H1 (cell line): ENCODE results near the gene SAMMSON. TPM values are rescaled to one million over a fixed set of nuclear protein-coding genes. Genes with fewer than 3 reads are reported as not detected.

Experiments
- CTCF ChIA-PET: fragments of 300-600 bp; sonication (Branson Sonifier 250); formaldehyde crosslinking; loops from one replicate; lab custom pipeline; 2021; ENCODE audit not compliant: partially characterized antibody; lab: Charles Lee
- POLR2A ChIA-PET: fragments of 300-600 bp; sonication (Branson Sonifier 250); formaldehyde crosslinking; loops from one replicate; lab custom pipeline; 2021; ENCODE audit warnings: inconsistent platforms; ENCODE audit not compliant: partially characterized antibody; lab: Charles Lee
- DNase-seq, 2 experiments: peaks; one replicate each; pipeline versions ENCODE4 v3.0.0 to v3.0.0-alpha.2; 2010 to 2022; ENCODE audit warnings: low spot score in 2 of 2, low read depth in 1 of 2, mixed read lengths in 1 of 2
- FAIRE-seq: peaks from 2 replicates; lab custom pipeline; 2011; peaks lifted over from hg19 to GRCh38; lab: Jason Lieb, UNC
- H2AFZ ChIP-seq: 2 replicates; pipeline ENCODE4 v1.8.1; 2012; ENCODE audit warnings: low read length, inconsistent platforms
- H2AK5ac ChIP-seq: 2 replicates; pipeline ENCODE4 v1.6.1; 2013; ENCODE audit warnings: low read depth, low read length
- H2BK120ac ChIP-seq: replicated peaks from 2 replicates; pipeline ENCODE3; 2013; ENCODE audit warnings: low read depth, low read length, inconsistent platforms
- H2BK12ac ChIP-seq: 2 replicates; pipeline ENCODE4 v1.6.1; 2013; ENCODE audit warnings: low read depth, low read length
- H2BK15ac ChIP-seq: 2 replicates; pipeline ENCODE4 v1.6.1; 2013; ENCODE audit warnings: low read length
- H2BK20ac ChIP-seq: 2 replicates; pipeline ENCODE4 v1.6.1; 2013; ENCODE audit warnings: low read length
- H2BK5ac ChIP-seq: 2 replicates; pipeline ENCODE4 v1.6.1; 2013; ENCODE audit warnings: low read depth, low read length
- H3K14ac ChIP-seq: 2 replicates; pipeline ENCODE4 v1.6.1; 2013; ENCODE audit warnings: inconsistent platforms; ENCODE audit not compliant: insufficient read length
- H3K18ac ChIP-seq: 2 replicates; pipeline ENCODE4 v1.6.1; 2013; ENCODE audit warnings: low read length; ENCODE audit errors: extremely low read depth
- H3K23ac ChIP-seq: 2 replicates; pipeline ENCODE4 v1.6.1; 2013; ENCODE audit warnings: inconsistent platforms; ENCODE audit not compliant: insufficient read length
- H3K23me2 ChIP-seq: 2 replicates; pipeline ENCODE4 v1.6.1; 2013; ENCODE audit warnings: low read depth, low read length
- H3K27ac ChIP-seq: 2 replicates; pipeline ENCODE4 v1.6.1; 2011; ENCODE audit warnings: low read depth, low read length, inconsistent platforms
- H3K27me3 ChIP-seq, 4 experiments: replicated peaks in 1 of 4; 1 replicate in 1 of 4; 2 replicates in 3 of 4; pipeline versions ENCODE4 v1.6.1 to v1.8.1; 2011 to 2013; ENCODE audit warnings: low read length in 3 of 4, mild to moderate bottlenecking in 3 of 4, inconsistent platforms in 2 of 4, mixed read lengths in 2 of 4, moderate library complexity in 1 of 4; ENCODE audit not compliant: control insufficient read depth in 3 of 4, insufficient read depth in 3 of 4; ENCODE audit errors: extremely low read depth in 1 of 4
- H3K36me3 ChIP-seq, 4 experiments: 2 replicates each; pipeline versions ENCODE4 v1.6.1 to v1.8.1; 2011 to 2013; ENCODE audit warnings: mild to moderate bottlenecking in 4 of 4, low read length in 3 of 4, moderate library complexity in 2 of 4, control low read depth in 1 of 4, inconsistent platforms in 1 of 4; ENCODE audit not compliant: insufficient read depth in 4 of 4, control insufficient read depth in 2 of 4
- H3K4ac ChIP-seq: replicated peaks from 2 replicates; pipeline ENCODE3; 2013; ENCODE audit warnings: low read length, low read depth, mixed read lengths, inconsistent platforms; ENCODE audit not compliant: insufficient read length
- H3K4me1 ChIP-seq, 4 experiments: replicated peaks in 1 of 4; 1 replicate in 1 of 4; 2 replicates in 3 of 4; pipeline versions ENCODE4 v1.6.1 to v1.8.1; 2011 to 2013; ENCODE audit warnings: low read length in 3 of 4, inconsistent platforms in 2 of 4, mixed read lengths in 1 of 4; ENCODE audit not compliant: insufficient read depth in 4 of 4, control insufficient read depth in 3 of 4
- H3K4me2 ChIP-seq, 2 experiments: 2 replicates each; pipeline versions ENCODE4 v1.6.1 to v1.8.1; 2011 to 2013; ENCODE audit warnings: low read depth in 2 of 2, low read length in 2 of 2, control low read depth in 1 of 2, inconsistent platforms in 1 of 2, mild to moderate bottlenecking in 1 of 2; ENCODE audit not compliant: insufficient read depth in 1 of 2
- H3K4me3 ChIP-seq, 4 experiments: fragments of 200-600, 300-600 bp in 1 of 4; sonication (generic), shearing (Covaris generic), sonication (Bioruptor Twin) in 1 of 4; 2 replicates each; pipeline versions ENCODE4 v1.5.1 to v1.8.1; 2011 to 2016; ENCODE audit warnings: low read length in 4 of 4, low read depth in 3 of 4, control low read depth in 2 of 4, inconsistent platforms in 2 of 4, mild to moderate bottlenecking in 2 of 4, mixed read lengths in 1 of 4, moderate library complexity in 1 of 4; ENCODE audit not compliant: insufficient read depth in 2 of 4; ENCODE audit errors: extremely low read depth in 1 of 4
- H3K56ac ChIP-seq: replicated peaks from 2 replicates; pipeline ENCODE3; 2013; ENCODE audit warnings: low read depth, mild to moderate bottlenecking, mixed read lengths, low read length, inconsistent platforms; ENCODE audit not compliant: insufficient read length
- H3K79me1 ChIP-seq: 2 replicates; pipeline ENCODE4 v1.6.1; 2013; ENCODE audit warnings: low read depth, low read length, control low read depth
- H3K79me2 ChIP-seq, 2 experiments: 2 replicates each; pipeline versions ENCODE4 v1.6.1 to v1.8.1; 2012 to 2013; ENCODE audit warnings: low read length in 2 of 2, mild to moderate bottlenecking in 2 of 2, inconsistent platforms in 1 of 2; ENCODE audit not compliant: insufficient read depth in 2 of 2, control insufficient read depth in 1 of 2
- H3K9ac ChIP-seq, 4 experiments: replicated peaks in 1 of 4; 1 replicate in 1 of 4; 2 replicates in 3 of 4; pipeline versions ENCODE4 v1.6.1 to v1.8.1; 2011 to 2013; ENCODE audit warnings: low read depth in 3 of 4, low read length in 3 of 4, control low read depth in 2 of 4, mild to moderate bottlenecking in 2 of 4, moderate library complexity in 2 of 4, inconsistent platforms in 1 of 4; ENCODE audit errors: extremely low read depth in 1 of 4
- H3K9me3 ChIP-seq, 2 experiments: 2 replicates each; pipeline versions ENCODE4 v1.6.1 to v1.8.1; 2012 to 2013; ENCODE audit warnings: mild to moderate bottlenecking in 2 of 2, moderate library complexity in 2 of 2, control low read depth in 1 of 2, inconsistent platforms in 1 of 2, low read depth in 1 of 2, low read length in 1 of 2, mixed read lengths in 1 of 2; ENCODE audit not compliant: insufficient read depth in 2 of 2
- H4K20me1 ChIP-seq, 2 experiments: replicated peaks in 1 of 2; 2 replicates each; pipeline versions ENCODE3 to v1.8.1; 2011 to 2013; ENCODE audit warnings: inconsistent platforms in 2 of 2, low read length in 2 of 2, mild to moderate bottlenecking in 1 of 2; ENCODE audit not compliant: insufficient read depth in 2 of 2, control insufficient read depth in 1 of 2
- H4K5ac ChIP-seq: 2 replicates; pipeline ENCODE4 v1.6.1; 2013; ENCODE audit warnings: low read length, low read depth, mixed read lengths, inconsistent platforms; ENCODE audit not compliant: insufficient read length
- H4K8ac ChIP-seq: 2 replicates; pipeline ENCODE4 v1.8.0; 2013; ENCODE audit warnings: mild to moderate bottlenecking, moderate library complexity, low read length, inconsistent platforms; ENCODE audit not compliant: insufficient read depth; ENCODE audit errors: extremely low read depth
- H4K91ac ChIP-seq: replicated peaks from 2 replicates; pipeline ENCODE3; 2013; ENCODE audit warnings: low read length, mixed read lengths, inconsistent platforms; ENCODE audit not compliant: insufficient read length
- BACH1 ChIP-seq: IDR thresholded peaks from 2 replicates; pipeline ENCODE4 v1.6.1; 2012; ENCODE audit warnings: low read length, improper control_type of control experiment
- CEBPB ChIP-seq: IDR thresholded peaks from 2 replicates; pipeline ENCODE4 v1.6.1; 2012; ENCODE audit warnings: low read depth, low read length
- JUN ChIP-seq: IDR thresholded peaks from 2 replicates; pipeline ENCODE4 v1.6.1; 2011; ENCODE audit warnings: low read depth, mild to moderate bottlenecking, improper control_type of control experiment, low read length
- MAFK ChIP-seq: IDR thresholded peaks from 2 replicates; pipeline ENCODE4 v1.6.1; 2012; ENCODE audit warnings: low read depth, mild to moderate bottlenecking, improper control_type of control experiment, low read length
- NRF1 ChIP-seq: IDR thresholded peaks from 2 replicates; pipeline ENCODE4 v1.6.1; 2011; ENCODE audit warnings: mild to moderate bottlenecking, low read depth, low read length, improper control_type of control experiment
- PHF8 ChIP-seq: fragments of 200-600 bp; sonication (generic); conservative IDR thresholded peaks from 2 replicates; pipeline ENCODE4 v1.7.1; 2012; ENCODE audit warnings: low read depth, mild to moderate bottlenecking, inconsistent platforms, low read length, moderate library complexity
- SAP30 ChIP-seq: fragments of 300-600 bp; sonication (generic); IDR thresholded peaks from 2 replicates; pipeline ENCODE4 v1.7.1; 2012; ENCODE audit warnings: low read length, moderate library complexity, mild to moderate bottlenecking, inconsistent platforms; ENCODE audit not compliant: insufficient read depth, insufficient replicate concordance
- SP4 ChIP-seq: IDR thresholded peaks from 2 replicates; pipeline ENCODE4 v1.6.1; 2012; ENCODE audit warnings: low read length, inconsistent platforms
- TEAD4 ChIP-seq: IDR thresholded peaks from 2 replicates; pipeline ENCODE4 v1.6.1; 2012; ENCODE audit warnings: low read depth, low read length, inconsistent platforms, mixed read lengths
- ZNF274 ChIP-seq: IDR thresholded peaks from 2 replicates; pipeline ENCODE4 v1.7.0; 2012; ENCODE audit warnings: low read length, borderline replicate concordance; ENCODE audit errors: extremely low read depth
- WGBS, 2 experiments: shearing (Covaris generic) in 1 of 2; methylation state at CpG; one replicate each; pipeline versions ENCODE4 v1.1.6 to v1.1.7; 2013 to 2015; ENCODE audit warnings: low lambda C conversion rate in 2 of 2, mixed read lengths in 2 of 2, inconsistent platforms in 1 of 2, low coverage in 1 of 2, missing lambda C conversion rate in 1 of 2; ENCODE audit not compliant: insufficient replicate concordance in 2 of 2, insufficient coverage in 1 of 2, insufficient read length in 1 of 2; ENCODE audit errors: extremely low coverage in 1 of 2, missing lambda C conversion rate in 1 of 2; 5-methylcytosine and 5-hydroxymethylcytosine counted together
- polyA plus RNA-seq, 7 experiments: library from polyadenylated mRNA; depleted of rRNA in 3 of 7; stranded (reverse) in 5 of 7; unstranded in 2 of 7; fragments of >200 nt in 5 of 7; fragments of 200-250 nt in 2 of 7; gene quantifications; 1 replicate in 5 of 7; 2 replicates in 1 of 7; 4 replicates in 1 of 7; pipeline versions ENCODE4 v1.2.1 to v1.2.3, GENCODE V29; 2011 to 2013; ENCODE audit warnings: missing spikeins in 2 of 7, mixed read lengths in 2 of 7
- total RNA-seq: library from RNA; stranded (reverse); fragmentation: NEBNext Ultra II Directional; extraction: Animal tissue kit (Norgen Biotek cat#: 25700); gene quantifications from 2 replicates; pipeline ENCODE4 v1.2.1, GENCODE V29; 2021
- TF ChIP-seq, protein P1 (sequence below): IDR thresholded peaks from 2 replicates; pipeline ENCODE4 v1.6.1; 2011; ENCODE audit warnings: low read depth, mild to moderate bottlenecking, low read length; ENCODE audit not compliant: insufficient read depth
- TF ChIP-seq, protein P2 (sequence below): IDR thresholded peaks from 2 replicates; pipeline ENCODE4 v1.6.1; 2012; ENCODE audit warnings: inconsistent platforms

The SAMMSON gene
- total and polyA plus RNA-seq, 2 of the 8 experiments (the other 6 are each of a cell fraction or from before 2014, with no cell fraction given): not detected

DNA sequence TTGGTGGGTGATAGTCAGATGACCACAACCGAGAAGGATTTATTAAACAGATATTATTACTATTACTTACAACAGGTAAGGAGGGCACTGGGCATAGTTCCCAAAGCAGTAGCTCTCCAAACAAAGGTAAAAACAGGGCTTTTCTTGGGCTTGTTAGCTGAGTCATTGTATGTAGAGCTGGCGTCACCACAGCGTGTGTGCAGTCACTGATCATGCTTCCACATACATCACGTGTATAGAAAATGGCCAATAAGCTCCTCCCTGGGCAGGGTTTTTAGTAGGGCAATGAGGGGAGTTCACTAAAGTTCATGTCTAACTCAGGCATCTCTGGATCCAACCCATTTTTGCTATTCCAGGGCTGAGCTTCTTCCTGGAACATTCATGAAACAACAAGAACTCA is 5.8 kb upstream of the SAMMSON start:
- Histone ChIP-seq H2AK5ac (no peak overlapping the region), H2AFZ (no peak overlapping the region), H3K14ac (no peak overlapping the region)
- WGBS, 2 experiments: 82% methylated on average over 4 of the region's 4 CpGs; no CpG with 5 or more reads in 1 of the 2 experiments
- TF ChIP-seq CEBPB: no peak
- no peak for TF ChIP-seq SAP30
- TF ChIP-seq, protein P1, sequence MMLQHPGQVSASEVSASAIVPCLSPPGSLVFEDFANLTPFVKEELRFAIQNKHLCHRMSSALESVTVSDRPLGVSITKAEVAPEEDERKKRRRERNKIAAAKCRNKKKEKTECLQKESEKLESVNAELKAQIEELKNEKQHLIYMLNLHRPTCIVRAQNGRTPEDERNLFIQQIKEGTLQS: no peak
- no peak for TF ChIP-seq JUN
- no peak for TF ChIP-seq SP4
- TF ChIP-seq MAFK: no peak
- no peak for TF ChIP-seq ZNF274
- TF ChIP-seq PHF8: no peak
- TF ChIP-seq, protein P2, sequence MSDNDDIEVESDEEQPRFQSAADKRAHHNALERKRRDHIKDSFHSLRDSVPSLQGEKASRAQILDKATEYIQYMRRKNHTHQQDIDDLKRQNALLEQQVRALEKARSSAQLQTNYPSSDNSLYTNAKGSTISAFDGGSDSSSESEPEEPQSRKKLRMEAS: no peak
- no peak for TF ChIP-seq TEAD4
- TF ChIP-seq NRF1: no peak
- TF ChIP-seq BACH1: no peak
- TF ChIP-seq, all 59 proteins: peak for 0
- no peaks in the 10 kb centered on the region for H3K23me2 ChIP-seq
- H2BK20ac ChIP-seq: no peak overlapping the region
- no peaks in the 10 kb centered on the region for H3K79me1 ChIP-seq
- no peak overlapping the region for H2BK12ac ChIP-seq
- H3K56ac ChIP-seq: no peak overlapping the region
- no peak overlapping the region for H3K4me3 ChIP-seq
- H3K18ac ChIP-seq: no peak overlapping the region
- no peak overlapping the region for H4K91ac ChIP-seq
- no peak overlapping the region for H3K4me2 ChIP-seq
- H3K27ac ChIP-seq: no peak overlapping the region
- peaks cover 0 to under 1% (median 0%) of the 10 kb centered on the region in 4 experiments; a peak in 1 of 7 replicates for H3K4me1 ChIP-seq
- H2BK120ac ChIP-seq: no peak overlapping the region
- no peak overlapping the region for H4K5ac ChIP-seq
- no peaks in the 10 kb centered on the region for H3K27me3 ChIP-seq
- no peak overlapping the region for H3K4ac ChIP-seq
- CTCF ChIA-PET: no interaction called here
- H3K9me3 ChIP-seq: no peaks in the 10 kb centered on the region
- H3K9ac ChIP-seq: no peak overlapping the region
- no peak for DNase-seq
- H4K20me1 ChIP-seq: no peaks in the 10 kb centered on the region
- H2BK15ac ChIP-seq: no peak overlapping the region
- H3K36me3 ChIP-seq: no peaks in the 10 kb centered on the region
- H4K8ac ChIP-seq: no peak overlapping the region
- no peaks in the 10 kb centered on the region for H3K79me2 ChIP-seq
- no peak for FAIRE-seq
- POLR2A ChIA-PET: no interaction called here
- H3K23ac ChIP-seq: no peak overlapping the region
- H2BK5ac ChIP-seq: no peak overlapping the region
